ENCODE measurements around the gene AGXT.

The AGXT gene

GRCh38 chr2:240869956-240870875 is 1.6 kb downstream of the AGXT start:
- DNase-seq: no peak

DNA sequence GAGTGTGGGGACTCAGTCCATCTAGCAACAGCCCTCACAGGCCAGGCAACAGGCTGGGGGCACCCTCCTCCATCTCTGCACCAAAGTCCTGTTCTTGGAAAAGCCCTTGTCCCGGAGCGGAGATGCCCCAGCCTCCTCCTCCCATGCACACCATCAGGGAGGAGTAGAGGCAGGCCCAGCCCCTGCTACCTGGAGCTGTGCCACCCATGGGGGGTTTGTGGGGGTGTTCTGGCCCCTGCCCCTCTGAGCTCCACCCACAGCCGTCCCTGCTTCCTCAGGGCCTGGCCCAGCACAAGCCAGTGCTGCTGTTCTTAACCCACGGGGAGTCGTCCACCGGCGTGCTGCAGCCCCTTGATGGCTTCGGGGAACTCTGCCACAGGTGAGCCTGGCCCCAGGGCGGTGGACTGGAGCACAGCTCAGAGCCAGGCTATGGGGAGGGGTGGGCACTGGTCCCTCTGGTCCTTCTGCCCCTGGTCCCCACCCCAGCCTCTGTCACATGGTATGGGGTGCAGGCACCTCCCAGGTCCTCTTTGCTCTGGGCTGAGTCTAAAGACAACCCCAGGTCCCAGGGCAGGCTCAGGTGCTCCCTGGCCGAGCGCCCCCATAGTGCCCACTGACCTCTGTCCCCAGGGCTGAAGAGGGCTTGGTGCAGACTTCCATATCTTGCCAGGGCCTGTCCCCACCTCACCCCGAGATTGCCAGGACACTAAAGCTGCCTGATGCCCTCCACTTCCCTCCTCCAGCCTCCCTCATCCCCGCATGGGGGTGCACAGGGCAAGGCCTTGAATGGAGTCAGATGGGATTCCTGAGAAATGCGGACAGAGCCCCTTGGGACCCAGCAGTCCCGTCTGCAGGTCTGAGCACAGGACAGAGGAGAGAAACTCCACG is 2.7 kb downstream of the AGXT start:
- no peak for DNase-seq

DNA sequence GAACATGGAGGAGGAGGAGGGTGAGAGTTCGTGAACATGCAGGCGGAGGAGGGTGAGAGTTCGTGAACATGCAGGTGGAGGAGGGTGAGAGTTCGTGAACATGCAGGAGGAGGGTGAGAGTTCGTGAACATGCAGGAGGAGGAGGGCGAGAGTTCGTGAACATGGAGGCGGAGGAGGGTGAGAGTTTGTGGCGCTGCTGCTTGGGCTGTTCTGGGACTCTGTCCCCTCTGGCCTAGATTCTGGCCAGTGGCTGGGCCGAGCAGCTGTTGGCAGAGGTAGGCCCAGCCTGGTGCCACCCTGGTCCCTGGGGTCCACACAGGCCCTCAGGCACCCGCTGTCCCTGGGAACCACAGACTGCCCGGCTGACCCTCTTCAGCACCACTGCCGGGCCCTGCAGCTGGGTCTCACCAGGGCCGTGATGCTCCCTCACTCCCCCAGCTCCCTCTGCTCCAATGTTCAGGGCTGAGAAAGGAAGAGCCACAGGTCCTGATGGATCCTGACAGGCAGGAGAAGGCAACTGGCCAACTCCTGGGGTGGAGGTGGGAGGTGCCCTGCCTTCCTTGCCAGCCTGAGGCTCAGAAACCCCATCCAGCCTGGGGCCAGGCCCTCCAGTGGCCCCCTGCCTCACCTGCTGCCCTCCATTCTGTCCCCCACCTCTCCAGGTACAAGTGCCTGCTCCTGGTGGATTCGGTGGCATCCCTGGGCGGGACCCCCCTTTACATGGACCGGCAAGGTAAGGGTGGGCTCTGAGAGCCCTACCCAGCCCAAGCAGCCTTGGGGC is 3.9 kb downstream of the AGXT start:
- DNase-seq: no peak

GRCh38 chr2:240873098-240873788 is 4.6 kb downstream of the AGXT start:
- no peak for DNase-seq

- DNase-seq: no peak
Observed at GRCh38 chr2:240873805-240874714, 5.4 kb downstream of the AGXT start.

- no peak for DNase-seq
Observed at GRCh38 chr2:240874715-240875227, 6.1 kb downstream of the AGXT start.

GRCh38 chr2:240875228-240876034 is 6.8 kb downstream of the AGXT start:
- DNase-seq: no peak

- no peak for DNase-seq
Observed at GRCh38 chr2:240876035-240876474, 7.4 kb downstream of the AGXT start.

- DNase-seq: no peak
Observed at GRCh38 chr2:240876475-240877251, 8.0 kb downstream of the AGXT start.

GRCh38 chr2:240877460-240878340 is 9.1 kb downstream of the AGXT start:
- DNase-seq: no peak

DNA sequence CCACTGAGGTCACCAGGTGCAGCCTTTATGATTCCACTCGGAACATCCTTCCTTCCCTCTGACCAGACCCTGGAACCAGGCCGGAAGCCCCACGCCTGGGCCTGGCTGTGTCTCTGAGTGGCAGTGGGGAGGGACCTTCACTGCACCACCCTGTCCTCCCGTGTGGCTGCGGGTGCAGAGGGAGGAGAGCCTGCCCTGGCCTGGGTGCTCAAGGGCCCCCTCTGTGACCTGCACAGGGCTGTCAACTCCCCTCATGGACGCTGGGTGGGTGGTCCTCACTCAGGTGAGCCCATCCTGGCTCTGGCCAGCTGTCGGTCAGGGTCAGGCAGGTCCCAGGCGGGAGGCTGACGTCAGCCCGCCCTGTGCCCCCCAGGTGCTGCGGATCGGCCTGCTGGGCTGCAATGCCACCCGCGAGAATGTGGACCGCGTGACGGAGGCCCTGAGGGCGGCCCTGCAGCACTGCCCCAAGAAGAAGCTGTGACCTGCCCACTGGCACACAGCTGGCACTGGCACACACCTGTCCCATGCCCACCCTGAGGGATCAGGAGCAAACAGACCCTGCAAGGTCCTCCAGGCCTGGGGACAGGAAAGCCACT is 9.8 kb downstream of the AGXT start:
- DNase-seq: no peak

- DNase-seq: no peak
Observed at GRCh38 chr2:240879105-240879504, 10.5 kb downstream of the AGXT start.

- no peak for DNase-seq
Observed at GRCh38 chr2:240881913-240882312, 13.3 kb downstream of the AGXT start.

DNA sequence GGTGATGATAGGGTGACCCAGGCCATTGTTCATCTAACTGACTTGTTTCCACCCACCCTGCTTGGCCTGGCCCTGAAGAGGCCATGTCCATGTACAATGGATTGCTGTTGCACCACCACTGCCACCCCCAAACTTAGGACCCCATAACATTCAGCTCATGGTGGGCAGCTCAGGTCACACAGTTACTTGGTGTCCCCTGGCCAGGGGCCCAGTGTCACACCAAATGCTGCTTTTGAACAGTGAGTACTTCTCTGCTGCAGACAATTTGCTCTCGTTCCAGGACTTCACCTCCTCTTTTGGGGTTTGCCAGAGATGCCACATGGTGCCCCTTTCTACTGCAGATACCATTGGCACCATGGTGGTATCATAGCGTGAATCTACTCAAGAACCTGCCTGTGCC is 15.6 kb downstream of the AGXT start:
- no peak for DNase-seq

- no peak for DNase-seq
Observed at GRCh38 chr2:240884745-240885144, 16.1 kb downstream of the AGXT start.

DNA sequence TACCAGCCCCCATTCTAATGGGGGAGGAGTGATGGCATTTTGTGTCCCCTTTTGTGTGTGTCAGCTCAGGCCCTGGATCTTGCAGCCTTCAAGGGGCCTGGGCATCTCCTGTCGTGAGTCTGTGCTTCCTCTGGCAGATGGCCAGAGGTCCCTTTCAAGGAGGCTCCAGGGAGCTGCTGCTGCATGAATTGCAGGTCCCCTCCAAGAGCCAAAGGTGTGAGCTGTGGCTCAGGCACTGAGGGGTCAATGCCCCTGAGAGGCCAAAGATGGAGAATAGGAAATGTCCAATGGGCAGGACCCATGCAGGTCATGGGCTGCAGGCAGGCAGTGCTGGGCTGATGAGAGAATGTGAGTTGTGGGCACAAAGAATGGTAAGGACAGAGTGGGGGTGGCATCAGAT is 16.9 kb downstream of the AGXT start:
- DNase-seq: no peak

DNA sequence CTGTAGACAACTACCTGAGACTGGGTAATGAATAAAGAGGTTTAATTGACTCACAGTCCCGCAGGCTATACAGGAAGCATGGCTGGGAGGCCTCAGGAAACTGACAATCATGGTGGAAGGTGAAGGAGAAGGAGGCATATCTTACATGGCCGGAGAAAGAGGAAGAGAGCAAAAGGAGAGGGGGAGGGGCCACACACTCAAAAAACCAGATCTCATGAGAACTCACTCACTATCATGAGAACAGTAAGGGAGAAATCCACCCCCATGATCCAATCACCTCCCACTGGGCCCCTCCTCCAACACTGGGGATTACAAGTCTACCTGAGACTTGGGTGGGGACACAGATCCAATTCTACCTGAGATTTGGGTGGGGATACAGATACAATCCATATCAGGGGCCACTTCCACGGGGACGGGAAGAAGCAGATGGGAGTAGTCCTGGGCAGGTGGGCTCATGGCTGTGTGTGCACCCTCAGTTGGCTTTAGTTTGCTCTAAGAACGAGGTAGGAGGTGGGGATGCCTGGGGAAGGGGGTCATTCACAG is 17.5 kb downstream of the AGXT start:
- no peak for DNase-seq
